LNCAP (cell line): ENCODE measurements around the gene HDAC4.

Source experiments
- TF ChIP-seq, protein P1 (sequence below): fragments of 450-650 bp; IDR thresholded peaks from 2 replicates; pipeline ENCODE4 v1.5.1; 2017; ENCODE audit warnings: mild to moderate bottlenecking

HDAC4 gene

DNA sequence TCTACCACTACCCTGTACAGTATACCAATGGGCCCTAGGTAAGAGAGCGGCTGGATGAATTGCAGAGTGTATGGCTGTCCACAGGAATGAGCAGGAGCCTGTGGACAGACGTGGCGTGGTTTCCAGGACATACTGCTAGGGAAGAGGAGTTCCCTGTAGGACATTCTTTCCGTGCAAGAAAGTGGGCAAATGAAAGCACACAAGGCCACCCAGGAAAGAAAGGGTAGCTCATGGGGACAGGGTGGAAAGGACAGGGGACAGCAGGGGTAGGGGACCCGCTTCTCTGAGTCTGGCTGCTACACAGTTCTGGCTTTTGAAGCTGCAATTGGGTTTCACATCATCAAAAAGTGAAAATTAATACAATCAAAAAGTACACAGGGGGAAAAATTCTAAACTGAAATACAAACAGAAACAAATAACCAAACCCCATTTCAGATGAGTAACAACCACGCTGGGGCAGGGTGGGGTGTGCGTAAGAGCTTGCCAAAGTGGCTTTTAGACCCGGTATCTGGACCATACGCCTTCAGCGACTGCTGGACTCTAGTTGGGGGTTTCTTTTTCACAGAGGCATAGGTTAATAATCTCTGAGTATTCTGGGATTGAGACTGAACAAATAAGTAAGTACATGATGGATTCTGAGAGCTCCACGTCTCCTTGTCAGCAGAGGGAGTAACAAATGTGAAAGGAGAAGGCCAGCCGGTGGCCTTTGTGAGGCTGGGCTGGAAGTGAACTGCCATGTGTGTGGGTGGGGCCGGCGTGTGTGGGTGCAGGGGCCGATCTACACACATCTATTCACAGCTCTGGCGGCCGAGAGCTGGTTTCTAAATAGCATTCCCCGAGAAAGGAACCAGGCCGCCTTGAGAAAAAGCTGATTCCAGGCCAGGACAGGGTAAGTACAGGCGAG lies 84.0 kb downstream of the HDAC4 start:
- TF ChIP-seq, protein P1, sequence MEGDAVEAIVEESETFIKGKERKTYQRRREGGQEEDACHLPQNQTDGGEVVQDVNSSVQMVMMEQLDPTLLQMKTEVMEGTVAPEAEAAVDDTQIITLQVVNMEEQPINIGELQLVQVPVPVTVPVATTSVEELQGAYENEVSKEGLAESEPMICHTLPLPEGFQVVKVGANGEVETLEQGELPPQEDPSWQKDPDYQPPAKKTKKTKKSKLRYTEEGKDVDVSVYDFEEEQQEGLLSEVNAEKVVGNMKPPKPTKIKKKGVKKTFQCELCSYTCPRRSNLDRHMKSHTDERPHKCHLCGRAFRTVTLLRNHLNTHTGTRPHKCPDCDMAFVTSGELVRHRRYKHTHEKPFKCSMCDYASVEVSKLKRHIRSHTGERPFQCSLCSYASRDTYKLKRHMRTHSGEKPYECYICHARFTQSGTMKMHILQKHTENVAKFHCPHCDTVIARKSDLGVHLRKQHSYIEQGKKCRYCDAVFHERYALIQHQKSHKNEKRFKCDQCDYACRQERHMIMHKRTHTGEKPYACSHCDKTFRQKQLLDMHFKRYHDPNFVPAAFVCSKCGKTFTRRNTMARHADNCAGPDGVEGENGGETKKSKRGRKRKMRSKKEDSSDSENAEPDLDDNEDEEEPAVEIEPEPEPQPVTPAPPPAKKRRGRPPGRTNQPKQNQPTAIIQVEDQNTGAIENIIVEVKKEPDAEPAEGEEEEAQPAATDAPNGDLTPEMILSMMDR, result no peak

DNA sequence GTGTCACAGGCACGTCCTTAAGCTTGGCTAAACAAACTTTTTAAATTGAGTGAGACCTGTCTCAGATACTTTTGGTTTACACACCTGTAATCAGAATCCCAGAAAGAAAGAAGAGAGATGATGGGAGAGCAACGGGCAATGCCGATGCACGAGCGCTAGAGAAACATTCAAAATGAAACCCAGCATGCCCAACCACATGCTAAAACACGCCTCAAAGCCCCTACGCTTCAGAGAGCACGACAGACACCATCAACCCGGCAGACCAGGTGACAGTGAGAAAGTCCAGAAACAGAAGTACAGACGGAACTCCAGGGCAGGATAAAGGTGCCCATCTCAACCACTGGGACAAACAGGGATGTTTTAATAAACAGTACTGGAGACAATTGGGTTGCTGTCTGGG lies 85.5 kb downstream of the HDAC4 start:
- TF ChIP-seq, protein P1, result no peak

DNA sequence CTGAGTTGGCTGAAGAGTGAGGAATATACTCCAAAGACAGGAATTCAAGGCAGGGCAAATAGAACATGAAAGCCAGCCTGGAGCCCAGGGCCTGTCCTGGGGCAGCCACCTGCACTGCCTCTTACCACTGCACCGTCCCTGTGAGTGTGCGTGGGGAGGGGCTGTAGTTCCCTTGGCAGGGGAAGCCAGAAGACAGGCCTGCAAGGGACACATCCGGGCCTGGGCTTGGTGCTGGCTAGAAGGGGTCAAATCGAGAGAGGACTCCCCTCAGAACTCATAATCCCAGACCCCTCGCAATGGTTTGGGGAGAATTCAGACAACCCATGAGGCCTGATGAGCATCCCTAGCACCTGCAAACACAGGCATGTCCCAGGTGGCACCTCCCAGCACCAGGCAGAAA lies 87.0 kb downstream of the HDAC4 start:
- TF ChIP-seq, protein P1, result no peak

DNA sequence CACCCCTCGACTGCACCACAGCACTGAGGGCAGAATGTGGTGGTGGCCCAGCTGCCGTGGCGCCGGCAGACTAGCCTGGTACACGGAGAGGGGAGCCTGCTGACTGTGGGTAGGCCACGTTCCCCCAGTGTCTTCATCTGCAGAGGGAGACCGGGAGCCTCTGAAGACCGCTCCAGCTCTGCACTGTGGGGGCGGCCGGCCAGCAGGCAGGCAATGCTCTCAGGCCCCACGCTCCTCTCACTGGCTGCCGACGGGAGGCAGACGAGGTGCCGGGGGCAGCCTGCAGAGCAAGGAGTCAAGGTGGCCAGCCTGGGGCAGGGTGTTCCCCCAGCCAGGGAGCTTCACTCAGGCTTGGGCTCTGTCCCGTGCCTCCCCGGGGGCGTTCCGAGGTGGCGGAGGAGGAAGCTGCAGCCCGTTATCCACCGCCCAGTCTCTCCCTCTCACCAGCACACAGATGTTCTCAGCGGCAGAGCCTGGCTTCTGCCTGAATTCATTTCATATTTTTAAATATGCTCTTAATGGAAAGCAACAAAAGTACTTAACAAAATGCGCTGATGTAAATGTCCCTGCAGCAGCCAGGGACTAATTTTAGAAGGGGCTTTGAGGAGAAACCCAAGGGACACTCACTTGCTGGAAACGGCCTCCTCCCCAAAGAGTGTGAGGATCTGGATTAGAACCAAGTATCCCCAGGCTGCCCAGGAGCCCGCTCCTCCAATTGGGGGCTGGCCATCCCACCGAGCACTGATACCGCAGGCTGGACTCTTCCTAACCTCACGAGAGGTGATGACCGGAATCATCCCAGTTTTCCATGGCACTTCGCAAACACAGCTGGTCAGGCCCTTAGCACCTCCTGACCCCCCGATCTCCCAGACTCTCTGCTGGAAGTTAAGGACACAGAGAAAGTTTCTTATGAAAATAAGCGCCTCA lies 87.8 kb downstream of the HDAC4 start:
- TF ChIP-seq, protein P1, result no peak

DNA sequence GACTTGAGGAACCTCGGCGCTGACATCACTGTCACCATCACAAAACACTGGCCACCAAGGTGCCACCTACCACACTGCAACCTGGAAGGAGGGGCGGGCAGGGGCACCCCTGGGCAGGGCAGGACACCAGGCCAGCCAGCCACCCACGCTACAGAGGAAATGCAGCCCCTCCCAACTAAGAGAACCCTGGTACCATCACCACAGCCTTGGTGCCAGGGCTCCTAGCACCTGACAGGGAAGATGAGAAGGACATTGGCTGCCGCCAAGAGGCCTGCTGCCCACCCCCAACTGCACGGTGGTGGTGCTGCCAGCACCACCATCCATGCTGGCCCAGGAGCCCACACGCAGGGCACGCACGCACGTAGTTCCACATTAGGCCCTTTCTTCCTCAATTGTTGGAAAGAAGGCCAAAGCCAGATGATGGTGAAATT lies 88.7 kb downstream of the HDAC4 start:
- TF ChIP-seq, protein P1, result no peak

DNA sequence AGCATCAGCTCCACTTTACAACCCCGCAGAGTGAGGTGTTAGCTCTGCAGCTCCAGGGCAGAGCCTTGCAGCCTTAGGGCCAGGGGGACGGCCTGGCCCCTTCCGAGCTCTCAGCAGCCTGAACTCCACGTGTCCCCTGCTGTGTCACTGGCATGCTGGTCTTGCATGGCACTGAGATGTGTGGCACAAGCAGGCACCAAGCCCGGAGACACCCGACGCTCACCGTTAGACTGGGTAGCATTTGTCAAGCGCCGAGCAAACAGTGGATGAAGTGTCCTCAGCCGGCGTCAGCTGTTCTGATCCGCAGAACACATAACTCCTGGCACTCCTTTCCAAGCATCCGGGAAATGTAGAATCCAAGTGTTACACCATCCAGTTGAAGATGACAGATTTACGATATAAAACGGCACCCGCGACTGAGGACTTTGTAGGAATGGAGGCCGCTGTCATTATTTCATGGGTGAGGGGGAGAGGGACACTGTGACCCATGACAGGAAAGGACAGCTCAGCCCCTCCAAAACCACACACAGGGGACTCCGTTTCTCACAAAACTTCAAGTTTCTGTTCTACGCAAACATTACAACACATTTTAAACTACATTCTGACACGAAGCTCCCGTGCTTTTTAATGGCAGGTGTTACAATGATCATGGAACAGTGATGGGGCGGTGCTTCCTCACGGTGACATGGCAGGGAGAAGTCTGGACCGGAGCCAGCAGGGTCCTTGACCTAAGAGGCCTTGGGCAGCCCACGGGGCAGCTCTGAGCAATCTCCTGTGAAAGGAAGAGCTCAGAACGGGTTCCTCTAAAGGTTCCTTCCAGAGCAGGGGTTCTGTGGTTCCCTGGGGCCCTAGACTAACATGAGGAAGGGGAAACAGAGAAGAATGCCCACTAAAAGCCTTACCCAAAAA lies 89.4 kb downstream of the HDAC4 start:
- TF ChIP-seq, protein P1, result no peak
